GM21447 (cell line): ENCODE data around the gene ZBTB22.
"Not testable (repeated sequence)": the region's sequence is repeated elsewhere in the genome, so short reads cannot be mapped to it uniquely, and the experiment has no call there.

Source experiments
- ATAC-seq: cut with Tn5 transposase; IDR thresholded peaks from one replicate; pipeline ENCODE4 v1.9.1; 2021; ENCODE audit not compliant: unreplicated experiment

The ZBTB22 gene

GRCh38 chr6:33317669-33318425 is at the start of gene ZBTB22:
Gene ZBTB22 (minus strand): TSS chr6:33317744. CDS start chr6:33316916, 828 bp downstream.
- ATAC-seq, result peak; percentile 51

GRCh38 chr6:33367009-33367714 is 49.6 kb upstream of the ZBTB22 start:
- ATAC-seq, result no peak

GRCh38 chr6:33365206-33365971 is 47.8 kb upstream of the ZBTB22 start:
- not testable (repeated sequence) for ATAC-seq

GRCh38 chr6:33364475-33365205 is 47.1 kb upstream of the ZBTB22 start:
- not testable (repeated sequence) for ATAC-seq

GRCh38 chr6:33363486-33363885 is 45.9 kb upstream of the ZBTB22 start:
- not testable (repeated sequence) for ATAC-seq

- ATAC-seq, result no peak
Measured at GRCh38 chr6:33359331-33359730, 41.8 kb upstream of the ZBTB22 start.

GRCh38 chr6:33357160-33357871 is 39.8 kb upstream of the ZBTB22 start:
- not testable (repeated sequence) for ATAC-seq

GRCh38 chr6:33356295-33356694 is 38.8 kb upstream of the ZBTB22 start:
- no peak for ATAC-seq

- ATAC-seq, result not testable (repeated sequence)
Measured at GRCh38 chr6:33355860-33356259, 38.3 kb upstream of the ZBTB22 start.

- no peak for ATAC-seq
Measured at GRCh38 chr6:33347816-33348215, 30.3 kb upstream of the ZBTB22 start.

- not testable (repeated sequence) for ATAC-seq
Measured at GRCh38 chr6:33346972-33347371, 29.4 kb upstream of the ZBTB22 start.

GRCh38 chr6:33344701-33345697 is 27.5 kb upstream of the ZBTB22 start:
- ATAC-seq, result peak; percentile 36

- peak; percentile 58 for ATAC-seq
Measured at GRCh38 chr6:33343953-33344611, 26.5 kb upstream of the ZBTB22 start.

- ATAC-seq, result not testable (repeated sequence)
Measured at GRCh38 chr6:33343606-33343952, 26.0 kb upstream of the ZBTB22 start.

- ATAC-seq, result no peak
Measured at GRCh38 chr6:33339193-33339592, 21.6 kb upstream of the ZBTB22 start.

GRCh38 chr6:33336495-33336894 is 19.0 kb upstream of the ZBTB22 start:
- ATAC-seq, result no peak

GRCh38 chr6:33335916-33336315 is 18.4 kb upstream of the ZBTB22 start:
- ATAC-seq, result no peak

GRCh38 chr6:33333666-33334065 is 16.1 kb upstream of the ZBTB22 start:
- no peak for ATAC-seq

- ATAC-seq, result no peak
Measured at GRCh38 chr6:33330736-33331135, 13.2 kb upstream of the ZBTB22 start.
